ENCODE results near the gene TEAD1.

GRCh38 chr11:12854829-12855228, 180.6 kb downstream of the TEAD1 start:
- TF ChIP-seq CTCF (IDR thresholded peaks at IDR 0.05; ENCODE audit: insufficient read depth, low read length) (no peak), GABPA (IDR thresholded peaks at IDR 0.05; ENCODE audit: low read depth) (no peak), POLR2AphosphoS5 (IDR thresholded peaks at IDR 0.05; ENCODE audit: low read depth) (no peak)
